Neural progenitor cell (in vitro differentiated cells): ENCODE results near the gene PRRG1. TPM values are rescaled to one million over a fixed set of nuclear protein-coding genes. Genes with fewer than 3 reads are reported as not detected.

Source experiments
- DNase-seq: peaks from one replicate; pipeline ENCODE4 v3.0.0-alpha.2; 2016; ENCODE audit warnings: low spot score
- H2AFZ ChIP-seq: fragments of 200-600 bp; sonication (generic); replicated peaks from 2 replicates; pipeline ENCODE4 v1.6.1; 2016; ENCODE audit warnings: antibody characterized with exemption
- H3F3A ChIP-seq: fragments of 200-600 bp; sonication (generic); 2 replicates; pipeline ENCODE4 v1.6.1; 2016; ENCODE audit warnings: antibody characterized with exemption, low read depth
- H3K27ac ChIP-seq: fragments of 200-600 bp; sonication (generic); 2 replicates; pipeline ENCODE4 v1.5.1; 2016; ENCODE audit warnings: mild to moderate bottlenecking
- H3K27me3 ChIP-seq: fragments of 200-600 bp; sonication (generic); 2 replicates; pipeline ENCODE4 v1.6.1; 2016; ENCODE audit warnings: mild to moderate bottlenecking, moderate library complexity
- H3K36me3 ChIP-seq: fragments of 200-600 bp; sonication (generic); 2 replicates; pipeline ENCODE4 v1.5.1; 2016
- H3K4me1 ChIP-seq: fragments of 200-600 bp; sonication (generic); 2 replicates; pipeline ENCODE4 v1.6.1; 2016; ENCODE audit warnings: mixed run types
- H3K4me2 ChIP-seq: fragments of 200-600 bp; sonication (generic); 2 replicates; pipeline ENCODE4 v1.6.1; 2016
- H3K4me3 ChIP-seq: fragments of 200-600 bp; sonication (generic); 2 replicates; pipeline ENCODE4 v1.5.1; 2016
- H3K79me2 ChIP-seq: fragments of 200-600 bp; sonication (generic); 2 replicates; pipeline ENCODE4 v1.6.1; 2016; ENCODE audit warnings: low read depth
- H3K9ac ChIP-seq: fragments of 200-600 bp; sonication (generic); 2 replicates; pipeline ENCODE4 v1.6.1; 2016
- H3K9me3 ChIP-seq: fragments of 200-600 bp; sonication (generic); 2 replicates; pipeline ENCODE4 v1.5.1; 2016; ENCODE audit warnings: low read depth
- H4K20me1 ChIP-seq: fragments of 200-600 bp; sonication (generic); 2 replicates; pipeline ENCODE4 v1.6.1; 2016; ENCODE audit warnings: low read depth
- H3K27ac Mint-ChIP-seq: 3 replicates; pipeline ENCODE4 v1.8.0; 2021; ENCODE audit warnings: mixed read lengths
- H3K27me3 Mint-ChIP-seq: 2 replicates; pipeline ENCODE4 v1.8.0; 2022; ENCODE audit warnings: low read depth, mild to moderate bottlenecking, inconsistent platforms, moderate library complexity, mixed read lengths; ENCODE audit not compliant: insufficient read depth
- H3K36me3 Mint-ChIP-seq: 3 replicates; pipeline ENCODE4 v1.8.0; 2021; ENCODE audit warnings: mixed read lengths
- H3K4me1 Mint-ChIP-seq: 3 replicates; pipeline ENCODE4 v1.8.0; 2021; ENCODE audit warnings: mixed read lengths
- H3K4me3 Mint-ChIP-seq: 3 replicates; pipeline ENCODE4 v1.8.0; 2021; ENCODE audit warnings: mild to moderate bottlenecking, moderate library complexity, mixed read lengths
- H3K9me3 Mint-ChIP-seq: 3 replicates; pipeline ENCODE4 v1.8.0; 2020; ENCODE audit warnings: mixed read lengths
- CTCF ChIP-seq: fragments of 200-600 bp; sonication (generic); IDR thresholded peaks from 2 replicates; pipeline ENCODE4 v1.5.1; 2017; ENCODE audit warnings: antibody characterized with exemption, mild to moderate bottlenecking
- EZH2 ChIP-seq: fragments of 200-600 bp; sonication (generic); IDR thresholded peaks from 2 replicates; pipeline ENCODE4 v1.6.1; 2017; ENCODE audit warnings: antibody characterized with exemption, mild to moderate bottlenecking, moderate library complexity
- EZH2phosphoT487 ChIP-seq: fragments of 200-600 bp; sonication (generic); IDR thresholded peaks from 2 replicates; pipeline ENCODE4 v1.6.1; 2017; ENCODE audit warnings: antibody characterized with exemption
- total RNA-seq: library from RNA; depleted of rRNA; stranded (reverse); fragments of >200 nt; gene quantifications from 2 replicates; pipeline ENCODE4 v1.2.3, GENCODE V29; 2015; ENCODE audit warnings: low replicate concordance

The PRRG1 gene
- total RNA-seq, 1 donor from 2014 or later = 8.7 TPM

- peaks cover 4% of the 10 kb centered on the region for H3K4me1 ChIP-seq
- Mint-ChIP-seq H3K36me3 (no peaks in the 10 kb centered on the region), H3K9me3 (peaks cover 5% of the 10 kb centered on the region), H3K4me1 (no peaks in the 10 kb centered on the region), H3K27ac (no peak overlapping the region), H3K27me3 (no peaks in the 10 kb centered on the region), H3K4me3 (no peak overlapping the region)
- H3K9me3 ChIP-seq = no peaks in the 10 kb centered on the region
- H3K4me2 ChIP-seq = no peak overlapping the region
- no peak for TF ChIP-seq EZH2
- no peak for DNase-seq
- no peak overlapping the region for H3K4me3 ChIP-seq
- no peak overlapping the region for H3K27ac ChIP-seq
- H3K27me3 ChIP-seq = peaks cover 6% of the 10 kb centered on the region
- no peaks in the 10 kb centered on the region for H3K36me3 ChIP-seq
- H2AFZ ChIP-seq = no peak overlapping the region
- H3K9ac ChIP-seq = no peak overlapping the region
- H3K79me2 ChIP-seq = peaks cover 9% of the 10 kb centered on the region
- peaks cover 6% of the 10 kb centered on the region for H3F3A ChIP-seq
- H4K20me1 ChIP-seq = no peaks in the 10 kb centered on the region
Observed at GRCh38 chrX:37353646-37354045, 4.5 kb downstream of the PRRG1 start.

- Mint-ChIP-seq H3K4me3 (no peak overlapping the region), H3K27ac (no peak overlapping the region), H3K9me3 (peaks cover 23% of the 10 kb centered on the region), H3K27me3 (no peaks in the 10 kb centered on the region), H3K36me3 (no peaks in the 10 kb centered on the region), H3K4me1 (no peaks in the 10 kb centered on the region)
- H3K36me3 ChIP-seq = no peaks in the 10 kb centered on the region
- H3K4me1 ChIP-seq = no peaks in the 10 kb centered on the region
- DNase-seq = no peak
- no peaks in the 10 kb centered on the region for H3F3A ChIP-seq
- no peaks in the 10 kb centered on the region for H3K9me3 ChIP-seq
- no peaks in the 10 kb centered on the region for H3K27me3 ChIP-seq
- no peak overlapping the region for H2AFZ ChIP-seq
- no peak for TF ChIP-seq EZH2
- no peak for TF ChIP-seq EZH2phosphoT487
- TF ChIP-seq CTCF = no peak
- H3K27ac ChIP-seq = no peak overlapping the region
- no peaks in the 10 kb centered on the region for H4K20me1 ChIP-seq
- H3K79me2 ChIP-seq = no peaks in the 10 kb centered on the region
- no peak overlapping the region for H3K9ac ChIP-seq
- H3K4me2 ChIP-seq = no peak overlapping the region
- no peak overlapping the region for H3K4me3 ChIP-seq
Observed at GRCh38 chrX:37357436-37357835, 8.3 kb downstream of the PRRG1 start.

GRCh38 chrX:37361596-37361995 lies 12.4 kb downstream of the PRRG1 start:
- TF ChIP-seq EZH2 (no peak), CTCF (no peak), EZH2phosphoT487 (no peak)
- no peaks in the 10 kb centered on the region for H4K20me1 ChIP-seq
- no peaks in the 10 kb centered on the region for H3K79me2 ChIP-seq
- no peak for DNase-seq
- Mint-ChIP-seq H3K4me3 (no peak overlapping the region), H3K4me1 (no peaks in the 10 kb centered on the region), H3K9me3 (peaks cover 25% of the 10 kb centered on the region), H3K27me3 (no peaks in the 10 kb centered on the region), H3K27ac (no peak overlapping the region), H3K36me3 (no peaks in the 10 kb centered on the region)
- H3K36me3 ChIP-seq = no peaks in the 10 kb centered on the region
- no peak overlapping the region for H3K9ac ChIP-seq
- no peak overlapping the region for H2AFZ ChIP-seq
- no peaks in the 10 kb centered on the region for H3K27me3 ChIP-seq
- H3K4me1 ChIP-seq = no peaks in the 10 kb centered on the region
- no peak overlapping the region for H3K27ac ChIP-seq
- H3K9me3 ChIP-seq = no peaks in the 10 kb centered on the region
- H3F3A ChIP-seq = no peaks in the 10 kb centered on the region
- no peak overlapping the region for H3K4me2 ChIP-seq
- H3K4me3 ChIP-seq = no peak overlapping the region

GRCh38 chrX:37364666-37365065 lies 15.5 kb downstream of the PRRG1 start:
- H3K36me3 Mint-ChIP-seq = no peaks in the 10 kb centered on the region

More at GRCh38 chrX:37364666-37365065, 15.5 kb downstream of the PRRG1 start:
- Histone ChIP-seq H3K27ac (no peak overlapping the region), H3K4me1 (no peaks in the 10 kb centered on the region), H3F3A (no peaks in the 10 kb centered on the region), H3K9me3 (no peaks in the 10 kb centered on the region), H2AFZ (no peak overlapping the region), H3K79me2 (no peaks in the 10 kb centered on the region), H3K4me3 (no peak overlapping the region), H4K20me1 (no peaks in the 10 kb centered on the region), H3K36me3 (no peaks in the 10 kb centered on the region), H3K9ac (no peak overlapping the region), H3K27me3 (no peaks in the 10 kb centered on the region), H3K4me2 (no peak overlapping the region)
- no peaks in the 10 kb centered on the region for H3K27me3 Mint-ChIP-seq
- DNase-seq = no peak
- H3K27ac Mint-ChIP-seq = no peak overlapping the region
- no peak overlapping the region for H3K4me3 Mint-ChIP-seq
- peaks cover 12% of the 10 kb centered on the region for H3K9me3 Mint-ChIP-seq
- no peaks in the 10 kb centered on the region for H3K4me1 Mint-ChIP-seq
- TF ChIP-seq CTCF = no peak
- TF ChIP-seq EZH2phosphoT487 = no peak
- no peak for TF ChIP-seq EZH2
